ENCODE results near the gene ELOVL5.

DNA sequence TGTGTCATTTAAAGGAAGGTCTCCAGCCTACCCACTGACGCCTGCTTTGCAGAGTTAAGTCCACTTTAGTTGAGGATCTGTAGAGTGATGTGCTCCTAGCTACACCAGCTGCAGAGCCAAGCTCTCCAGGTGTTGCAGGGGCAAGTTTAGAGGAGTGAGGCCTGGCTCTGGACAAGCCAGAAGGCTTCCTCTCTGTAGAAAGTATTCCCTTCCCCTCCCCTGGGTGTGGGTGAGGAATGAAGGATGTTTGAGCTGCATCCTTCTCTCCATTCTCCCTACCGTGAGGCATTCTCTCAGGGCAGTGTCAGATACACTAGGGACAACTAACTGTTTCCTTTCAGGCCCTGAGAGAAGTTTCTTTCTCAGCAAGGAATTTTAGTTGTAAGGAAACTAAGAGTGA is 66.5 kb downstream of the ELOVL5 start:
- TF ChIP-seq, protein P1, sequence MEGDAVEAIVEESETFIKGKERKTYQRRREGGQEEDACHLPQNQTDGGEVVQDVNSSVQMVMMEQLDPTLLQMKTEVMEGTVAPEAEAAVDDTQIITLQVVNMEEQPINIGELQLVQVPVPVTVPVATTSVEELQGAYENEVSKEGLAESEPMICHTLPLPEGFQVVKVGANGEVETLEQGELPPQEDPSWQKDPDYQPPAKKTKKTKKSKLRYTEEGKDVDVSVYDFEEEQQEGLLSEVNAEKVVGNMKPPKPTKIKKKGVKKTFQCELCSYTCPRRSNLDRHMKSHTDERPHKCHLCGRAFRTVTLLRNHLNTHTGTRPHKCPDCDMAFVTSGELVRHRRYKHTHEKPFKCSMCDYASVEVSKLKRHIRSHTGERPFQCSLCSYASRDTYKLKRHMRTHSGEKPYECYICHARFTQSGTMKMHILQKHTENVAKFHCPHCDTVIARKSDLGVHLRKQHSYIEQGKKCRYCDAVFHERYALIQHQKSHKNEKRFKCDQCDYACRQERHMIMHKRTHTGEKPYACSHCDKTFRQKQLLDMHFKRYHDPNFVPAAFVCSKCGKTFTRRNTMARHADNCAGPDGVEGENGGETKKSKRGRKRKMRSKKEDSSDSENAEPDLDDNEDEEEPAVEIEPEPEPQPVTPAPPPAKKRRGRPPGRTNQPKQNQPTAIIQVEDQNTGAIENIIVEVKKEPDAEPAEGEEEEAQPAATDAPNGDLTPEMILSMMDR (IDR thresholded peaks at IDR 0.05; ENCODE audit: insufficient read depth, low read depth, low read length): no peak
- no peak for TF ChIP-seq EZH2 (IDR thresholded peaks at IDR 0.05; ENCODE audit: insufficient read depth, low read length)

Data from astrocyte (in vitro differentiated cells and primary cell).